CD8-positive, alpha-beta memory T cell (primary cell): ENCODE data around the gene MS4A1. TPM values are rescaled to one million over a fixed set of nuclear protein-coding genes. Genes with fewer than 3 reads are reported as not detected.
A peak's percentile ranks its signal among the peaks of the same experiment; 100 is the strongest.

Experiments used
- CTCF ChIA-PET: fragments of 350-600 bp; sonication (Branson Sonifier 250); formaldehyde crosslinking; loops from one replicate; lab custom pipeline; 2021; ENCODE audit warnings: antibody characterized with exemption; lab: Charles Lee
- POLR2A ChIA-PET: fragments of 350-600 bp; sonication (Branson Sonifier 250); formaldehyde crosslinking; loops from one replicate; lab custom pipeline; 2021; ENCODE audit warnings: antibody characterized with exemption; lab: Charles Lee
- DNase-seq, 5 donors: peaks; one replicate each; pipeline versions ENCODE4 v3.0.0 to v3.0.0-alpha.2; 2020 to 2022; ENCODE audit warnings: mixed read lengths in 1 of 5
- H3K27ac ChIP-seq: one replicate; pipeline ENCODE4 v1.7.0; 2013; ENCODE audit warnings: low read depth, mild to moderate bottlenecking, low read length, moderate library complexity
- H3K27me3 ChIP-seq: 2 replicates; pipeline ENCODE4 v1.7.0; 2013; ENCODE audit warnings: low read length, mild to moderate bottlenecking; ENCODE audit not compliant: insufficient read depth, poor library complexity, severe bottlenecking
- H3K36me3 ChIP-seq: 2 replicates; pipeline ENCODE4 v1.7.0; 2013; ENCODE audit warnings: mild to moderate bottlenecking, low read length, moderate library complexity; ENCODE audit not compliant: insufficient read depth
- H3K4me1 ChIP-seq: 2 replicates; pipeline ENCODE4 v1.7.0; 2013; ENCODE audit warnings: mild to moderate bottlenecking, low read length, moderate library complexity; ENCODE audit not compliant: insufficient read depth
- H3K4me3 ChIP-seq: 2 replicates; pipeline ENCODE4 v1.7.0; 2013; ENCODE audit warnings: mild to moderate bottlenecking, low read length
- H3K9me3 ChIP-seq: 2 replicates; pipeline ENCODE4 v1.7.0; 2013; ENCODE audit warnings: mild to moderate bottlenecking, low read length
- H3K27ac Mint-ChIP-seq, 8 donors: one replicate each; pipeline ENCODE4 v1.8.0; 2020 to 2021; ENCODE audit warnings: mixed read lengths in 8 of 8, mild to moderate bottlenecking in 6 of 8, inconsistent platforms in 3 of 8, moderate library complexity in 3 of 8
- H3K27me3 Mint-ChIP-seq, 2 donors: one replicate each; pipeline ENCODE4 v1.8.0; 2020 to 2021; ENCODE audit warnings: mixed read lengths in 2 of 2, mild to moderate bottlenecking in 1 of 2, moderate library complexity in 1 of 2
- H3K36me3 Mint-ChIP-seq, 3 donors: one replicate each; pipeline ENCODE4 v1.8.0; 2020 to 2021; ENCODE audit warnings: mixed read lengths in 3 of 3, inconsistent platforms in 1 of 3, mild to moderate bottlenecking in 1 of 3
- H3K4me1 Mint-ChIP-seq, 3 donors: one replicate each; pipeline ENCODE4 v1.8.0; 2020 to 2021; ENCODE audit warnings: mixed read lengths in 3 of 3, inconsistent platforms in 1 of 3, mild to moderate bottlenecking in 1 of 3
- H3K4me3 Mint-ChIP-seq, 7 donors: one replicate each; pipeline ENCODE4 v1.8.0; 2020 to 2021; ENCODE audit warnings: mixed read lengths in 7 of 7, mild to moderate bottlenecking in 6 of 7, moderate library complexity in 4 of 7, inconsistent platforms in 2 of 7
- H3K9me3 Mint-ChIP-seq, 5 donors: one replicate each; pipeline ENCODE4 v1.8.0; 2020 to 2022; ENCODE audit warnings: mixed read lengths in 5 of 5, mild to moderate bottlenecking in 3 of 5, moderate library complexity in 2 of 5, inconsistent platforms in 1 of 5
- polyA plus RNA-seq: library from polyadenylated mRNA; unstranded; fragments of 300-500 nt; fragmentation: Illumina TruSeq; gene quantifications from one replicate; pipeline ENCODE4 v1.2.3, GENCODE V29; 2021
- total RNA-seq, 2 experiments: library from RNA; stranded (reverse); gene quantifications; one replicate each; pipeline ENCODE4 v1.2.3, GENCODE V29; 2021

The MS4A1 gene
- total RNA-seq = 1 to 10 TPM in 1 of 2 experiments, under 1 TPM in 1; 0.70 to 1.2 TPM
- polyA plus RNA-seq = 11.1 TPM

- no peaks in the 10 kb centered on the region for H3K27me3 ChIP-seq
- H3K4me3 Mint-ChIP-seq = peak within 1 kb of the TSS; percentile 56 to 87 (median 83)
- no peaks in the 10 kb centered on the region for H3K9me3 Mint-ChIP-seq
- H3K4me1 ChIP-seq = peaks cover 4% of the 10 kb centered on the region
- DNase-seq = peak in 2 of 5 donors; percentile 33 to 48
- H3K9me3 ChIP-seq = no peaks in the 10 kb centered on the region
- H3K4me3 ChIP-seq = no peak within 1 kb of the TSS
- no peak within 1 kb of the TSS for H3K27ac ChIP-seq
- no peaks in the 10 kb centered on the region for H3K36me3 ChIP-seq
- ChIA-PET CTCF (interaction anchor here (1.6 kb wide), 1 partner anchor 22 kb away, joined by 4 read pairs; no protein-coding TSS in a partner anchor), POLR2A (no interaction called here)
- H3K27me3 Mint-ChIP-seq = peaks cover 0 to 3% of the 10 kb centered on the region in 2 donors
- H3K27ac Mint-ChIP-seq = peak within 1 kb of the TSS; percentile 74 to 97 (median 84)
- peaks cover 31 to 42% (median 33%) of the 10 kb centered on the region in 3 donors for H3K4me1 Mint-ChIP-seq
- H3K36me3 Mint-ChIP-seq = peaks cover 0 to 11% (median 0%) of the 10 kb centered on the region in 3 donors
Observed at GRCh38 chr11:60455531-60456042, at the start of gene MS4A1. Gene MS4A1 (plus strand): TSS chr11:60455847. CDS start chr11:60462375, 6,528 bp downstream.

DNA sequence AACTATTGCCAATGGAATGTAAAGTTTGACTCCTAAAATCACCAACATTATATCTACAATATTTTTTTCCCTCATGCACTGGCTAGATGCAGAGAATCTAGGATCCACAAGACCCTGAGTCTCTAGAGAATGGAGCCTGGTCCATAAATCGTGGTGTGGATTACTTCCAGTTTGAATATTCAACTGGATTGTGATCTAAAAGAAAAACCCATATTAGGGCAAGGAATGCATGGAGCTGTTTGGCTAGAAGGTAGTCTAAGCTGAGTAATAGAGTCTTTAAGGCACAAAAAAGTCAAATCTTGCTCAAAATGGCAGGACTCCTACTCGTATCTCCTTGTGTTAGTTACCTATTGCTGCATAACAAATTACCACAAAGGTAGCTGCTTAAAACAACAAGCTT lies 35.6 kb upstream of the MS4A1 start:
- POLR2A ChIA-PET = no interaction called here
- H3K27ac Mint-ChIP-seq = no peak overlapping the region

DNA sequence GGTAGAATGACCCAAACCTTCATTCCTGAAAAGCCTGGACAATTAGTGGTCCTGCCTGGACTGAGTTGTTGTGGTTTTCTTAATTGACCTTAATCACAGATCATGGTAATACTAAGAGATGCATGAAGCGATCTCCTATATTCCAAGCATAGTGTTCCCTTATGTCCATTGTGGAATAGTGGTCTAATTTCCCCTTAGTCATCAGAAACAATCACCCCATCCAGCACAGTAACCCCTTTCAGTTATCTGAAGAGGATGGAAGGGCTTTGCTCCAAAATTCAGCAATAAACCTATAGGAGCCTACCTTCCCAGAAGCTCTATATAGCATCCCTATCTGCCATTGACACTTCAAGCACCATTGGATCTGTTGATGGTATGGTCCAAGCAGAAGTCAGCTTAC lies 33.0 kb upstream of the MS4A1 start:
- H3K27ac Mint-ChIP-seq = no peak overlapping the region
- POLR2A ChIA-PET = no interaction called here

More for the DNA sequence above, 35.6 kb upstream of the MS4A1 start:
- Mint-ChIP-seq H3K4me3 (no peak overlapping the region), H3K9me3 (peaks cover 0 to 3% (median 0%) of the 10 kb centered on the region in 5 donors), H3K27me3 (peaks cover 12 to 45% of the 10 kb centered on the region in 2 donors), H3K4me1 (no peaks in the 10 kb centered on the region), H3K36me3 (no peaks in the 10 kb centered on the region)
- CTCF ChIA-PET = no interaction called here
- H3K4me3 ChIP-seq = no peak overlapping the region
- no peak overlapping the region for H3K27ac ChIP-seq
- DNase-seq = no peak
- no peaks in the 10 kb centered on the region for H3K4me1 ChIP-seq
- H3K27me3 ChIP-seq = peaks cover 2% of the 10 kb centered on the region
- no peaks in the 10 kb centered on the region for H3K36me3 ChIP-seq
- no peaks in the 10 kb centered on the region for H3K9me3 ChIP-seq

GRCh38 chr11:60428517-60428916 lies 27.1 kb upstream of the MS4A1 start:
- DNase-seq = no peak
- H3K36me3 ChIP-seq = no peaks in the 10 kb centered on the region
- no peaks in the 10 kb centered on the region for H3K27me3 ChIP-seq
- no peak overlapping the region for H3K4me3 ChIP-seq
- H3K27ac Mint-ChIP-seq = no peak overlapping the region
- H3K9me3 ChIP-seq = no peaks in the 10 kb centered on the region
- CTCF ChIA-PET = no interaction called here
- no peaks in the 10 kb centered on the region for H3K4me1 Mint-ChIP-seq
- no peak overlapping the region for H3K4me3 Mint-ChIP-seq
- H3K27me3 Mint-ChIP-seq = peaks cover 22 to 65% of the 10 kb centered on the region in 2 donors
- H3K36me3 Mint-ChIP-seq = peaks cover 0 to 2% (median 0%) of the 10 kb centered on the region in 3 donors
- H3K9me3 Mint-ChIP-seq = no peaks in the 10 kb centered on the region
- H3K4me1 ChIP-seq = no peaks in the 10 kb centered on the region
- no peak overlapping the region for H3K27ac ChIP-seq
- POLR2A ChIA-PET = no interaction called here

More for the DNA sequence above, 33.0 kb upstream of the MS4A1 start:
- H3K27me3 ChIP-seq = no peaks in the 10 kb centered on the region
- Mint-ChIP-seq H3K9me3 (peaks cover 0 to 3% (median 0%) of the 10 kb centered on the region in 5 donors), H3K27me3 (peaks cover 11 to 39% of the 10 kb centered on the region in 2 donors), H3K36me3 (no peaks in the 10 kb centered on the region), H3K4me1 (no peaks in the 10 kb centered on the region), H3K4me3 (no peak overlapping the region)
- CTCF ChIA-PET = no interaction called here
- no peaks in the 10 kb centered on the region for H3K4me1 ChIP-seq
- no peak for DNase-seq
- no peak overlapping the region for H3K27ac ChIP-seq
- no peaks in the 10 kb centered on the region for H3K9me3 ChIP-seq
- no peaks in the 10 kb centered on the region for H3K36me3 ChIP-seq
- no peak overlapping the region for H3K4me3 ChIP-seq

- H3K36me3 ChIP-seq = no peaks in the 10 kb centered on the region
- CTCF ChIA-PET = no interaction called here
- H3K4me3 ChIP-seq = no peak within 1 kb of the TSS
- H3K4me1 Mint-ChIP-seq = no peaks in the 10 kb centered on the region
- H3K27me3 ChIP-seq = peaks cover 7% of the 10 kb centered on the region
- H3K27ac Mint-ChIP-seq = no peak within 1 kb of the TSS
- no peak within 1 kb of the TSS for H3K27ac ChIP-seq
- no peaks in the 10 kb centered on the region for H3K9me3 ChIP-seq
- H3K27me3 Mint-ChIP-seq = peaks cover 22 to 68% of the 10 kb centered on the region in 2 donors
- no peak within 1 kb of the TSS for H3K4me3 Mint-ChIP-seq
- POLR2A ChIA-PET = no interaction called here
- DNase-seq = no peak
- H3K36me3 Mint-ChIP-seq = peaks cover 0 to 2% (median 0%) of the 10 kb centered on the region in 3 donors
- no peaks in the 10 kb centered on the region for H3K4me1 ChIP-seq
- no peaks in the 10 kb centered on the region for H3K9me3 Mint-ChIP-seq
Observed at GRCh38 chr11:60429272-60429671, 26.4 kb upstream of the MS4A1 start, which contains the start of gene MS4A5. Gene MS4A5 (plus strand): TSS chr11:60429572. CDS start chr11:60429675, 103 bp downstream.

DNA sequence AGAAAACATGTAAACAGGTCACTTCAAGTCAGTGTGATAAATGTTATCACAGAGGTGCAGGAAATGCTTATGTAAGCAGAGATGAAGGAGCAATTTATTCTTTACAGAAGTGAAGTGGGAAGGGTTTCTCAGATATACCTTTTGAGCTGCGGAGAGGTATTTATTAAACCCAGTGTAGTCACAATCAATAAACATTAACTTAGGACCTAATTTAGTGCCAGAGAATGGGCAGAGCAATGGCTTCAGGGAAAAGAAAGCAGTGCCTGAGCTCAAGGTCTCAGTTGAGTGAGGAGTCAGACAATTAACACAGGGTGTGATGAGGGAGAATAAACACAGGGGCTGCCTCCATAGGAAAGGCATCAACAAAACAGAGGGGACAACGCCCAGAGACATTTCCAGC lies 24.4 kb upstream of the MS4A1 start:
- POLR2A ChIA-PET = no interaction called here
- Histone ChIP-seq H3K4me1 (no peaks in the 10 kb centered on the region), H3K36me3 (no peaks in the 10 kb centered on the region), H3K4me3 (no peak overlapping the region), H3K27me3 (peaks cover 7% of the 10 kb centered on the region), H3K27ac (no peak overlapping the region), H3K9me3 (no peaks in the 10 kb centered on the region)
- CTCF ChIA-PET = no interaction called here
- H3K27me3 Mint-ChIP-seq = peaks cover 18 to 51% of the 10 kb centered on the region in 2 donors
- H3K36me3 Mint-ChIP-seq = peaks cover 0 to 2% (median 0%) of the 10 kb centered on the region in 3 donors
- H3K4me1 Mint-ChIP-seq = no peaks in the 10 kb centered on the region
- H3K9me3 Mint-ChIP-seq = no peaks in the 10 kb centered on the region
- H3K4me3 Mint-ChIP-seq = no peak overlapping the region
- no peak overlapping the region for H3K27ac Mint-ChIP-seq
- DNase-seq = no peak

DNA sequence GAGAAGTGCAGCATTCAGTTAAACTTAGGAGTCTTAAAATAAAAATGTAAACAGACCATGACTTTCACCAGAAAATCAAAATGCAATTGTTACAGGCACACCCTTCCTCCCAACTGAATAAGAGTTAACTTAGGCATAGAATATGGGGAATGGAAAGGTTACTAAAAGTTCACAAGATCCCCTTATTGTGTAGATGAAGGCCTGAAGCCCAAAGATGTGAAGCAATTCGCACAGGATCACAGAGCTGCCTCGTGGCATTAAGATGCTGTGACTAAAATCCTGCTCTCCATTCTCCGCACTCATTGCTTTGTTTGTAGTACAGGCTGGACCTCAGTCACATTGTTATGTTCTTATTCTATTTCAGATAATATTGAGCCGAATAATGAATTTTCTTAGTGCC lies 22.2 kb upstream of the MS4A1 start:
- H3K27me3 Mint-ChIP-seq = peaks cover 14 to 36% of the 10 kb centered on the region in 2 donors
- Histone ChIP-seq H3K27me3 (peaks cover 7% of the 10 kb centered on the region), H3K36me3 (no peaks in the 10 kb centered on the region), H3K4me1 (no peaks in the 10 kb centered on the region), H3K27ac (no peak overlapping the region), H3K4me3 (no peak overlapping the region), H3K9me3 (no peaks in the 10 kb centered on the region)
- POLR2A ChIA-PET = no interaction called here
- DNase-seq = no peak
- H3K4me1 Mint-ChIP-seq = no peaks in the 10 kb centered on the region
- no peak overlapping the region for H3K27ac Mint-ChIP-seq
- CTCF ChIA-PET = interaction anchor here (1.1 kb wide), 1 partner anchor 23 kb away, joined by 4 read pairs; the partner anchor contains the start of gene MS4A1
- H3K4me3 Mint-ChIP-seq = no peak overlapping the region
- H3K9me3 Mint-ChIP-seq = no peaks in the 10 kb centered on the region
- H3K36me3 Mint-ChIP-seq = peaks cover 0 to 2% (median 0%) of the 10 kb centered on the region in 3 donors

DNA sequence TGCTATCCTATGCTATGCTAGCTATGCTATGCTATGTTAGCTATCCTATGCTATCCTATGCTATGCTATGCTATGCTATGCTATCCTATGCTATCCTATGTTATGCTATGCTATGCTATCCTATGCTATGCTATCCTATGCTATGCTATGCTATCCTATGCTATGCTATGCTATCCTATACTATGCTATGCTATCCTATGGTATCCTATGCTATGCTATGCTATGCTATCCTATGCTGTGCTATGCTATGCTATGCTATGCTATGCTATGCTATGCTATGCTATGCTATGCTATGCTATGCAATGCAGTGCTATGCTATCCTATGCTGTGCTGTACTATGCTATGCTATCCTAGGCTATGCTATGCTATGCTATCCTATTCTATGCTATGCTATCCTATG lies 8.6 kb upstream of the MS4A1 start:
- H3K27me3 ChIP-seq = no peaks in the 10 kb centered on the region
- peaks cover 16 to 27% (median 25%) of the 10 kb centered on the region in 3 donors for H3K4me1 Mint-ChIP-seq
- H3K9me3 ChIP-seq = no peaks in the 10 kb centered on the region
- CTCF ChIA-PET = no interaction called here
- H3K36me3 ChIP-seq = no peaks in the 10 kb centered on the region
- POLR2A ChIA-PET = no interaction called here
- H3K36me3 Mint-ChIP-seq = no peaks in the 10 kb centered on the region
- H3K4me1 ChIP-seq = peaks cover 12% of the 10 kb centered on the region
- H3K9me3 Mint-ChIP-seq = no peaks in the 10 kb centered on the region
- no peak for DNase-seq
- peak overlapping the region; percentile 44 for H3K4me3 ChIP-seq
- peaks cover 0 to 2% of the 10 kb centered on the region in 2 donors for H3K27me3 Mint-ChIP-seq
- peak overlapping the region in 3 of 7 donors; percentile 84 to 94 (median 89) for H3K4me3 Mint-ChIP-seq
- H3K27ac ChIP-seq = no peak overlapping the region
- peak overlapping the region in 5 of 8 donors; percentile 70 to 91 (median 89) for H3K27ac Mint-ChIP-seq
